Activated CD8-positive, alpha-beta T cell treated with anti-CD3 and anti-CD28 coated beads, Interleukin-2, amount 10 ng/mL, durations not matched to agents 7 days and 5 days (primary cell): ENCODE results near the gene HNRNPAB. TPM values are rescaled to one million over a fixed set of nuclear protein-coding genes. Genes with fewer than 3 reads are reported as not detected.

Experiments used
- ATAC-seq: fragments of 150-1000 bp; cut with Tn5 transposase; one replicate; pipeline ENCODE4 v1.10.0; 2021; ENCODE audit warnings: moderate library complexity
- CTCF ChIA-PET: fragments of 350-600 bp; sonication (Branson Sonifier 250); formaldehyde crosslinking; loops from one replicate; lab custom pipeline; 2021; ENCODE audit warnings: antibody characterized with exemption; lab: Charles Lee
- POLR2A ChIA-PET: fragments of 350-600 bp; sonication (Branson Sonifier 250); formaldehyde crosslinking; loops from one replicate; lab custom pipeline; 2021; ENCODE audit warnings: antibody characterized with exemption; lab: Charles Lee
- DNase-seq: peaks from one replicate; pipeline ENCODE4 v3.0.0-alpha.2; 2020
- H3K27ac Mint-ChIP-seq: one replicate; pipeline ENCODE4 v1.8.0; 2021; ENCODE audit warnings: mild to moderate bottlenecking, mixed read lengths
- H3K27me3 Mint-ChIP-seq: one replicate; pipeline ENCODE4 v1.8.0; 2021; ENCODE audit warnings: low read depth, mixed read lengths
- H3K36me3 Mint-ChIP-seq: one replicate; pipeline ENCODE4 v1.8.0; 2021; ENCODE audit warnings: low read depth, mixed read lengths
- H3K4me1 Mint-ChIP-seq: one replicate; pipeline ENCODE4 v1.8.0; 2021; ENCODE audit warnings: low read depth, mixed read lengths
- H3K4me3 Mint-ChIP-seq: one replicate; pipeline ENCODE4 v1.8.0; 2021; ENCODE audit warnings: mild to moderate bottlenecking, mixed read lengths
- H3K9me3 Mint-ChIP-seq: one replicate; pipeline ENCODE4 v1.8.0; 2022; ENCODE audit warnings: mixed read lengths; ENCODE audit not compliant: insufficient read depth
- total RNA-seq, 2 experiments: library from RNA; stranded (reverse); gene quantifications; one replicate each; pipeline ENCODE4 v1.2.3, GENCODE V29; 2021

Gene HNRNPAB
- total RNA-seq, 2 experiments from 2014 or later = 335 to 336 TPM

DNA sequence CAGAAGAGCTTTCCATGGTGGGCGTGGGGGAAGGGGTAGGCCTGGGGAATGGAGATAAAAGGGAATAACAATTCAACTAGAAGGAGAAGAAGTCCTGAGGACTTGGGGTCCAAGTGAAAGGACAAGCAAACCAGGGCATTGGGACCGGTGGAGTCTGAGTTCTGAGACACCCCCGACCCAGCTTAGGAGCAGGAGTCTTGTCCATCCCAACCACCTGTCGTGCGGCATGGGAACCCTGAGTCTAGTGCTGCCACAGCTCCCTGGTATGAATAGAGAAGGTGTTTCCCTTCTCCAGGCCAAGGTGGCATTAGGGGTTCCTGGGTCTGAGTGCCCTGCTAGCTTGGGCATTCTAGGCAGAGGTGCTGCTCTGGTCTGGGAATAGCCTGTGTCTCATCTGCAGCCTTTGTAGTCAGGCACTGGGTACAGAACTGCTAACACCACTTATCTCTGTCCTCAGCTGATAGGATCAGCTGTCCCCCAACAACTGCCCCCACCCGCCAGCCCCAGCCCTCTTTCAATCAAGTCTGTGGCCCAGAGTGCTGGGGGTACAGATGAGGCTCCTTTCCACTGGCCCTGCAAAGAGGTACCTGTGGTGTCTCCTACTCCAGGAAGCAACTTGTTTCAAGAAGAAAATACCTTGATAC lies 9.9 kb downstream of the HNRNPAB start:
- CTCF ChIA-PET = interaction anchor here (1.2 to 1.4 kb wide), 2 partner anchors 21 to 138 kb away, joined by 3 to 4 read pairs; no protein-coding TSS in a partner anchor

DNA sequence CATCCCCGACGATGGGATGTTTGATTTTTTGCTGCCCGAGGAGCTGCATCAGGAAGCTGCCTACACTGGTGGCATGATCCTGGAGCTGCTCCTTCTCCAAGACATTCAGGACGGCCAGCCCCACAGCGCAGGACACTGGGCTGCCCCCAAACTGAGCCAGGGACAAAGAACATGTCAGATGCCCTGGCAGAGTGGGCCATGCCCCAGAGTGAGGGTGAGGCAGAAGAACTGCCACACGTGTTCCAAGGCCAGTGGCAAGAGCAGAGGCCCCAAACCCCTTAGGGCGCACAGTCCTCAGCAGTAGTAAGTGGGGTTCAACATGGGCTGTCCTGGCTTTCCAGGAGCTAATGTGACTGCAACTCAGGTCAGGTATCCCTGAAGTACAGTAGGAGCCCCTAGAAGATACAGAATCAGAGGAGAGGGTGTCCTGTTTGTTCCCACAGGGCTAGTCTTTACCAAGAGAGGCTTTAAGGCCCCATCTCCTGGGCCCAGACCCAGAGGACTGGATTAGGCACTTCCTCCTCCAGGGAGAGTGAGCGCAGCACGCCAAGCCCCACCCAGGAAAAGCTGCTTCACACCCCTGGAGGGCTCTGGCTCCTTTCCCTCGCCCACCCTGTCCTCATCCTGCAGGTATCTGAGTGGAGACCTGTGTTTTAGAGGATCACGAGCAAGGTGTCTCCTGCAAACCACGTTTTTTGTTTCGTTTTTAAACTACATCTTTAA lies 11.1 kb downstream of the HNRNPAB start:
- DNase-seq = no peak
- POLR2A ChIA-PET = interaction anchor here (0.7 to 3.5 kb wide), 3 partner anchors 10 to 25 kb away, joined by 3 to 21 read pairs (median 5); partner anchors contain the start of genes HNRNPAB and PHYKPL
- Mint-ChIP-seq H3K27me3 (no peaks in the 10 kb centered on the region), H3K4me3 (no peak overlapping the region), H3K27ac (no peak overlapping the region), H3K9me3 (no peaks in the 10 kb centered on the region), H3K4me1 (peaks cover 20% of the 10 kb centered on the region), H3K36me3 (peaks cover 75% of the 10 kb centered on the region)
- ATAC-seq = no peak
- CTCF ChIA-PET = interaction anchor here (0.7 to 1.9 kb wide), 3 partner anchors 9 to 140 kb away, joined by 3 to 5 read pairs (median 4); no protein-coding TSS in a partner anchor

More for the DNA sequence above, 9.9 kb downstream of the HNRNPAB start:
- peak overlapping the region; percentile 51 for H3K27ac Mint-ChIP-seq
- H3K9me3 Mint-ChIP-seq = no peaks in the 10 kb centered on the region
- peaks cover 26% of the 10 kb centered on the region for H3K4me1 Mint-ChIP-seq
- H3K36me3 Mint-ChIP-seq = peaks cover 80% of the 10 kb centered on the region
- DNase-seq (peak; percentile 21), ATAC-seq (no peak)
- POLR2A ChIA-PET = interaction anchor here (0.6 to 3.5 kb wide), 4 partner anchors 8 to 123 kb away, joined by 3 to 21 read pairs (median 4); partner anchors contain the start of gene HNRNPAB
- no peaks in the 10 kb centered on the region for H3K27me3 Mint-ChIP-seq
- no peak overlapping the region for H3K4me3 Mint-ChIP-seq

DNA sequence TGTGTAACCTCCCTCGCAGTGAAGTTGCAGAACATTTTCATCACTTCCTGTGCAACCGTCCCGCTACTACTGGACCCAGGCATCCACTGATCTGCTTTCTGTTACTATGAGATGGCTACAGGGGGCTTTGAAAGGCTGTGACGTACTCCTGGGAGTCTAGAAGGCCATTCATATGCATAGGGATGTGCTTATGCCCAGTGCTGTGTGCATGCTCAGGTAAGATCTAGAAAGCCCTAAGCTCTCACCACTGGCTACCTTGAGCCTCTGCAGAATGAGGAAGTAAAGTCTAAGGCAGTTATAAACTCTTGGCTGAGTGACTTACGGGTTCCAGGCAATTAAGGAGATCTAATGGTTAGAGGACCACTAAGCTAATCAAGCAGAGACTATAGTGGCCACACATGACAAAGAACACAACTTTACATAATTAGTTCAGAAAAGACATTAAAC lies 11.8 kb downstream of the HNRNPAB start:
- peak overlapping the region; percentile 58 for H3K27ac Mint-ChIP-seq
- H3K27me3 Mint-ChIP-seq = no peaks in the 10 kb centered on the region
- POLR2A ChIA-PET = interaction anchor here (1.2 to 3.5 kb wide), 2 partner anchors 10 to 16 kb away, joined by 5 to 21 read pairs; partner anchors contain the start of genes HNRNPAB and PHYKPL
- H3K9me3 Mint-ChIP-seq = no peaks in the 10 kb centered on the region
- H3K4me3 Mint-ChIP-seq = no peak overlapping the region
- ATAC-seq (no peak), DNase-seq (no peak)
- H3K36me3 Mint-ChIP-seq = peaks cover 75% of the 10 kb centered on the region
- H3K4me1 Mint-ChIP-seq = peaks cover 21% of the 10 kb centered on the region
- CTCF ChIA-PET = interaction anchor here (0.6 to 1.9 kb wide), 4 partner anchors 10 to 19 kb away, joined by 3 to 5 read pairs (median 4); partner anchors contain the start of gene PHYKPL

- POLR2A ChIA-PET = interaction anchor here (1.2 to 3.5 kb wide), 2 partner anchors 11 to 15 kb away, joined by 5 to 21 read pairs; partner anchors contain the start of genes HNRNPAB and PHYKPL
- CTCF ChIA-PET = interaction anchor here (0.6 to 1.9 kb wide), 3 partner anchors 11 to 16 kb away, joined by 3 to 5 read pairs (median 3); partner anchors contain the start of gene PHYKPL
Measured at GRCh38 chr5:178216779-178217178, 12.4 kb downstream of the HNRNPAB start.

GRCh38 chr5:178218237-178218776 lies 14.0 kb downstream of the HNRNPAB start:
- H3K4me3 Mint-ChIP-seq = no peak overlapping the region
- POLR2A ChIA-PET = no interaction called here
- no peak for ATAC-seq
- peaks cover 31% of the 10 kb centered on the region for H3K4me1 Mint-ChIP-seq
- DNase-seq = no peak
- H3K9me3 Mint-ChIP-seq = no peaks in the 10 kb centered on the region
- no peaks in the 10 kb centered on the region for H3K27me3 Mint-ChIP-seq
- no peak overlapping the region for H3K27ac Mint-ChIP-seq
- CTCF ChIA-PET = no interaction called here
- peaks cover 68% of the 10 kb centered on the region for H3K36me3 Mint-ChIP-seq

More at GRCh38 chr5:178216779-178217178, 12.4 kb downstream of the HNRNPAB start:
- Mint-ChIP-seq H3K4me1 (peaks cover 27% of the 10 kb centered on the region), H3K27ac (no peak overlapping the region), H3K36me3 (peaks cover 75% of the 10 kb centered on the region), H3K4me3 (no peak overlapping the region), H3K27me3 (no peaks in the 10 kb centered on the region), H3K9me3 (no peaks in the 10 kb centered on the region)
- no peak for ATAC-seq
- DNase-seq = no peak

- no peak for ATAC-seq
- Mint-ChIP-seq H3K4me1 (peaks cover 26% of the 10 kb centered on the region), H3K4me3 (no peak overlapping the region), H3K27me3 (no peaks in the 10 kb centered on the region), H3K9me3 (no peaks in the 10 kb centered on the region), H3K27ac (no peak overlapping the region), H3K36me3 (peaks cover 68% of the 10 kb centered on the region)
- POLR2A ChIA-PET = no interaction called here
- CTCF ChIA-PET = no interaction called here
- no peak for DNase-seq
Measured at GRCh38 chr5:178218827-178219226, 14.5 kb downstream of the HNRNPAB start.

DNA sequence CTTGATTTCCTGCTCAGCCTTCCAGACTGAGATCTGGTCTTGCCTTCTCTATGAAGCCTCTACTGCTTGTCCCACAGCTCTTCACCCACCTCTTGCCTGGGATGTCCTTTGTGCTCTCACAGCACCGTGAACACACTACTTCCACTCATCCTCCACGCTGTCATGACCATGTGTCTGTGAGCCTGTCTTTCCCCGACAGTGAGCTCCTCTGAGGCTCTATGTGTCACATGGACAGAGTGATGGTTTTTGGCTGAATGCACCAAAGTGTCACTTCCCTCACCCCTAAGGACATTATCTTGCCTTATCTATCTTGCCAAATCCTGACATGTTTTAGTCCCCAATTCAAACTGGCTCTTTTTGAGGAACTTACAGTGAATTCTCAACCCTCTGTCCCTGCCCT lies 16.9 kb downstream of the HNRNPAB start:
- Mint-ChIP-seq H3K4me1 (peaks cover 21% of the 10 kb centered on the region), H3K27me3 (no peaks in the 10 kb centered on the region), H3K9me3 (no peaks in the 10 kb centered on the region), H3K27ac (peak overlapping the region; percentile 66), H3K4me3 (no peak overlapping the region), H3K36me3 (peaks cover 69% of the 10 kb centered on the region)
- DNase-seq (no peak), ATAC-seq (peak; percentile 25)
- ChIA-PET POLR2A (interaction anchor here (1.0 kb wide), 1 partner anchor 17 kb away, joined by 3 read pairs; the partner anchor contains the start of gene HNRNPAB), CTCF (interaction anchor here (1.0 kb wide), 1 partner anchor 9 kb away, joined by 3 read pairs; no protein-coding TSS in a partner anchor)

DNA sequence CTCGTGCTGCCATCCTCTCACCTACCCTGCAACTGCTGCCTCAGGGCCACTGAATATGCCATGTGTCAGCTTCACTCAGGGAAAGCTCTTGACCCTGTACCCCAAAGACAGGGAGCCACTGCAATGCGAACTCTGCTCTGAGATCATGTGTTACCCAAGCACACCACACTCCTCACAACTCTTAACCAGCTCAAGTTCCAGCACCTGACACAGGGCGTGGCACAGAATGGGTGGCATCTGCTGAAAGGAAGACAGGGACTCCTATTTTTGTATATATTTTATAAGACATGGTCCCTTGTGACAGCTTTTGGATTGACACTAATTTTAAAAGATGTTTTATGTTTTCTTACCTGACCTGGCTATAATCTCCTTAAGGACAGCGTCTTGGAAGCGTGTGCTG lies 17.5 kb downstream of the HNRNPAB start:
- ChIA-PET CTCF (interaction anchor here (1.0 kb wide), 1 partner anchor 9 kb away, joined by 3 read pairs; no protein-coding TSS in a partner anchor), POLR2A (interaction anchor here (1.0 kb wide), 1 partner anchor 17 kb away, joined by 3 read pairs; the partner anchor contains the start of gene HNRNPAB)
- DNase-seq = no peak
- Mint-ChIP-seq H3K4me3 (no peak overlapping the region), H3K27me3 (no peaks in the 10 kb centered on the region), H3K4me1 (peaks cover 21% of the 10 kb centered on the region), H3K9me3 (no peaks in the 10 kb centered on the region), H3K27ac (peak overlapping the region; percentile 70), H3K36me3 (peaks cover 68% of the 10 kb centered on the region)
- no peak for ATAC-seq

- ChIA-PET CTCF (interaction anchor here (1.0 kb wide), 1 partner anchor 8 kb away, joined by 3 read pairs; no protein-coding TSS in a partner anchor), POLR2A (no interaction called here)
- H3K27me3 Mint-ChIP-seq = no peaks in the 10 kb centered on the region
- H3K4me1 Mint-ChIP-seq = peaks cover 26% of the 10 kb centered on the region
- H3K27ac Mint-ChIP-seq = peak overlapping the region; percentile 70
- no peak for DNase-seq
- peaks cover 72% of the 10 kb centered on the region for H3K36me3 Mint-ChIP-seq
- no peaks in the 10 kb centered on the region for H3K9me3 Mint-ChIP-seq
- no peak for ATAC-seq
- H3K4me3 Mint-ChIP-seq = no peak overlapping the region
Measured at GRCh38 chr5:178222292-178222691, 18.0 kb downstream of the HNRNPAB start.

DNA sequence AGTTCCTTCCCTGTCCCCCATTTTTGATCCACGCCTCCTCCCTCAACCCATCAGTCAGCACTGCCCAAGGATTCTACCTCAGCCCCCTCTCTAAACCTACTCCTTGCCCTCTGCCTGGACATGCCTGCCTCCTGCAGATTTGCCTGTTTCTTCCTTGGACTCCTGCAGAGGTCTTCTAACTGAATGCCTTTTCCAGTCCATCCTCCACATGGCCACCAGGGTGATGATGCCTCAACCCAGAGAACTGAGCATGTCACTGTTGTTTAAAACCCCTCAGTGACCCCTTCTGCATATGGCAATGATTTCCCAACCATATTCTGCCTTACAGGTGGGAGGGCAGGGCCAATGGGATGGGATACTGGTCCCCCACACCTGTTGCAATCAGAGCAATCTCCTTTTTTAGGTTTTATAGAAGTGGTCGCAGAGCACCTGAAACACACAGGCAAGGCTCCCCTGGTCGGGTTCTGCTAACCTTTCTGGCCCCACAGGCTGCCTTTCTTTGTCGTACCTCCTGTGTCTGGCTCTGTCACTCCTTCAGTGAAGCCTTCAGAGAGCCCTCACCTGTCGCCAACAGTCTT lies 19.0 kb downstream of the HNRNPAB start:
- Mint-ChIP-seq H3K4me1 (peaks cover 36% of the 10 kb centered on the region), H3K4me3 (no peak overlapping the region), H3K36me3 (peaks cover 78% of the 10 kb centered on the region), H3K9me3 (no peaks in the 10 kb centered on the region), H3K27ac (peak overlapping the region; percentile 62), H3K27me3 (no peaks in the 10 kb centered on the region)
- ATAC-seq (no peak), DNase-seq (no peak)
- POLR2A ChIA-PET = no interaction called here
- CTCF ChIA-PET = no interaction called here

DNA sequence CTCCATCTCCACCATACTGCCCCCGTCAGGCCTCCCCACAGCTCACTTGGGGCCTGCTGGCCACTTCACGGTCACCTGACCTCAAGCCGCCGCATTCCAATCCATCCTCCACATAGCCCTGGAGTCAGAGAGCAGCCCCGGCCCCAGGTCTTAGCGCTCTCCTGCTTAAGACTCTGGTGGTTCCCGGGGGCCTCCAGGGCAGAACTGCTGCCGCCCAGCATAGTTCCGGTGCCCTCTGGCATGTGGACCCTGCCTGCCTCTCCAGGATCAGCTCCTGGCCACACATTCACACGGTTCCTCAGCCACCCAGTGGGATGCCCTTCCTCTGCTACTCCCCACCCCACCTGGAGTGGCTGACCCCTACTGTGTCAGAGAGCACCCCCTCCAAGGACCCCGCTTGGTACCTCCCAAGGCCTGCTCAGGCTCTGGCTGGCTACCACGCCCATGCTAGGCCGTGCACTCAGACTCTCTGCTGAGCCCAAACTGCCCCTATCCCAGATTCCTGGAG lies 19.5 kb downstream of the HNRNPAB start:
- ATAC-seq (no peak), DNase-seq (no peak)
- ChIA-PET CTCF (no interaction called here), POLR2A (no interaction called here)
- no peak overlapping the region for H3K4me3 Mint-ChIP-seq
- H3K36me3 Mint-ChIP-seq = peaks cover 77% of the 10 kb centered on the region
- H3K4me1 Mint-ChIP-seq = peaks cover 42% of the 10 kb centered on the region
- H3K27me3 Mint-ChIP-seq = no peaks in the 10 kb centered on the region
- no peaks in the 10 kb centered on the region for H3K9me3 Mint-ChIP-seq
- peak overlapping the region; percentile 62 for H3K27ac Mint-ChIP-seq
